IPS-15b (cell line): ENCODE measurements around the gene WDR19.
"Not testable (repeated sequence)": the region's sequence is repeated elsewhere in the genome, so short reads cannot be mapped to it uniquely, and the experiment has no call there.

Source experiments
- H3K27me3 ChIP-seq: one replicate; pipeline ENCODE4 v1.6.1; 2013; ENCODE audit warnings: low read length; ENCODE audit not compliant: control insufficient read depth, insufficient read depth
- H3K36me3 ChIP-seq: one replicate; pipeline ENCODE4 v1.6.1; 2013; ENCODE audit warnings: low read length; ENCODE audit not compliant: control insufficient read depth, insufficient read depth
- H3K4me1 ChIP-seq: one replicate; pipeline ENCODE4 v1.6.1; 2013; ENCODE audit warnings: mild to moderate bottlenecking, low read length; ENCODE audit not compliant: control insufficient read depth, insufficient read depth
- H3K4me3 ChIP-seq: one replicate; pipeline ENCODE4 v1.5.1; 2013; ENCODE audit warnings: low read depth, low read length
- H3K9ac ChIP-seq: one replicate; pipeline ENCODE4 v1.6.1; 2013; ENCODE audit warnings: low read depth, mild to moderate bottlenecking, low read length
- H3K9me3 ChIP-seq: one replicate; pipeline ENCODE4 v1.6.1; 2013; ENCODE audit warnings: mild to moderate bottlenecking, low read length; ENCODE audit not compliant: control insufficient read depth, insufficient read depth

WDR19 gene

GRCh38 chr4:39179681-39180080, 2.6 kb upstream of the WDR19 start:
- Histone ChIP-seq H3K27me3 (no peaks in the 10 kb centered on the region), H3K4me1 (peaks cover 2% of the 10 kb centered on the region), H3K9ac (no peak overlapping the region), H3K4me3 (no peak overlapping the region), H3K9me3 (no peaks in the 10 kb centered on the region), H3K36me3 (no peaks in the 10 kb centered on the region)

- H3K9ac ChIP-seq, H3K27me3 ChIP-seq, H3K36me3 ChIP-seq, H3K4me3 ChIP-seq, H3K4me1 ChIP-seq, H3K9me3 ChIP-seq: not testable (repeated sequence)
Observed at GRCh38 chr4:39180629-39181028, 1.7 kb upstream of the WDR19 start.

- H3K4me3 ChIP-seq, result peak overlapping the region; percentile 60
- H3K9ac ChIP-seq, result no peak overlapping the region
- no peaks in the 10 kb centered on the region for H3K36me3 ChIP-seq
- H3K4me1 ChIP-seq, result peaks cover 2% of the 10 kb centered on the region
- no peaks in the 10 kb centered on the region for H3K27me3 ChIP-seq
- H3K9me3 ChIP-seq, result no peaks in the 10 kb centered on the region
Observed at GRCh38 chr4:39181520-39181904, 817 bp upstream of the WDR19 start.

GRCh38 chr4:39201963-39202362, 19.6 kb downstream of the WDR19 start:
- Histone ChIP-seq H3K27me3 (no peaks in the 10 kb centered on the region), H3K36me3 (no peaks in the 10 kb centered on the region), H3K9me3 (no peaks in the 10 kb centered on the region), H3K9ac (no peak overlapping the region), H3K4me3 (no peak overlapping the region), H3K4me1 (no peaks in the 10 kb centered on the region)

GRCh38 chr4:39204543-39204942, 22.2 kb downstream of the WDR19 start:
- Histone ChIP-seq H3K36me3 (peaks cover 3% of the 10 kb centered on the region), H3K9ac (no peak overlapping the region), H3K9me3 (no peaks in the 10 kb centered on the region), H3K27me3 (no peaks in the 10 kb centered on the region), H3K4me3 (no peak overlapping the region), H3K4me1 (no peaks in the 10 kb centered on the region)

- H3K4me1 ChIP-seq, result no peaks in the 10 kb centered on the region
- peaks cover 3% of the 10 kb centered on the region for H3K36me3 ChIP-seq
- no peak overlapping the region for H3K4me3 ChIP-seq
- no peak overlapping the region for H3K9ac ChIP-seq
- H3K9me3 ChIP-seq, result no peaks in the 10 kb centered on the region
- no peaks in the 10 kb centered on the region for H3K27me3 ChIP-seq
Observed at GRCh38 chr4:39205000-39205399, 22.7 kb downstream of the WDR19 start.

- Histone ChIP-seq H3K27me3 (no peaks in the 10 kb centered on the region), H3K4me3 (no peak overlapping the region), H3K9me3 (no peaks in the 10 kb centered on the region), H3K4me1 (no peaks in the 10 kb centered on the region), H3K36me3 (peaks cover 3% of the 10 kb centered on the region), H3K9ac (no peak overlapping the region)
Observed at GRCh38 chr4:39205476-39205875, 23.1 kb downstream of the WDR19 start.

- no peaks in the 10 kb centered on the region for H3K27me3 ChIP-seq
- no peak overlapping the region for H3K4me3 ChIP-seq
- H3K36me3 ChIP-seq, result no peaks in the 10 kb centered on the region
- no peaks in the 10 kb centered on the region for H3K9me3 ChIP-seq
- H3K4me1 ChIP-seq, result no peaks in the 10 kb centered on the region
- H3K9ac ChIP-seq, result no peak overlapping the region
Observed at GRCh38 chr4:39227906-39228305, 45.6 kb downstream of the WDR19 start.

GRCh38 chr4:39228377-39228776, 46.0 kb downstream of the WDR19 start:
- Histone ChIP-seq H3K27me3 (no peaks in the 10 kb centered on the region), H3K9me3 (no peaks in the 10 kb centered on the region), H3K4me1 (no peaks in the 10 kb centered on the region), H3K9ac (no peak overlapping the region), H3K4me3 (no peak overlapping the region), H3K36me3 (no peaks in the 10 kb centered on the region)

- Histone ChIP-seq H3K4me3 (no peak overlapping the region), H3K27me3 (no peaks in the 10 kb centered on the region), H3K9me3 (no peaks in the 10 kb centered on the region), H3K4me1 (no peaks in the 10 kb centered on the region), H3K9ac (no peak overlapping the region), H3K36me3 (no peaks in the 10 kb centered on the region)
Observed at GRCh38 chr4:39230462-39230861, 48.1 kb downstream of the WDR19 start.

- no peaks in the 10 kb centered on the region for H3K9me3 ChIP-seq
- H3K4me3 ChIP-seq, result no peak overlapping the region
- H3K4me1 ChIP-seq, result no peaks in the 10 kb centered on the region
- H3K27me3 ChIP-seq, result no peaks in the 10 kb centered on the region
- H3K36me3 ChIP-seq, result no peaks in the 10 kb centered on the region
- no peak overlapping the region for H3K9ac ChIP-seq
Observed at GRCh38 chr4:39231660-39232059, 49.3 kb downstream of the WDR19 start.

- Histone ChIP-seq H3K4me1 (no peaks in the 10 kb centered on the region), H3K27me3 (no peaks in the 10 kb centered on the region), H3K9me3 (no peaks in the 10 kb centered on the region), H3K36me3 (no peaks in the 10 kb centered on the region), H3K9ac (no peak overlapping the region), H3K4me3 (no peak overlapping the region)
Observed at GRCh38 chr4:39232100-39232499, 49.8 kb downstream of the WDR19 start.

- Histone ChIP-seq H3K27me3 (no peaks in the 10 kb centered on the region), H3K4me3 (no peak overlapping the region), H3K36me3 (no peaks in the 10 kb centered on the region), H3K4me1 (no peaks in the 10 kb centered on the region), H3K9ac (no peak overlapping the region), H3K9me3 (no peaks in the 10 kb centered on the region)
Observed at GRCh38 chr4:39233114-39233513, 50.8 kb downstream of the WDR19 start.
